ENCODE data around the gene KCTD15.

KCTD15 gene

DNA sequence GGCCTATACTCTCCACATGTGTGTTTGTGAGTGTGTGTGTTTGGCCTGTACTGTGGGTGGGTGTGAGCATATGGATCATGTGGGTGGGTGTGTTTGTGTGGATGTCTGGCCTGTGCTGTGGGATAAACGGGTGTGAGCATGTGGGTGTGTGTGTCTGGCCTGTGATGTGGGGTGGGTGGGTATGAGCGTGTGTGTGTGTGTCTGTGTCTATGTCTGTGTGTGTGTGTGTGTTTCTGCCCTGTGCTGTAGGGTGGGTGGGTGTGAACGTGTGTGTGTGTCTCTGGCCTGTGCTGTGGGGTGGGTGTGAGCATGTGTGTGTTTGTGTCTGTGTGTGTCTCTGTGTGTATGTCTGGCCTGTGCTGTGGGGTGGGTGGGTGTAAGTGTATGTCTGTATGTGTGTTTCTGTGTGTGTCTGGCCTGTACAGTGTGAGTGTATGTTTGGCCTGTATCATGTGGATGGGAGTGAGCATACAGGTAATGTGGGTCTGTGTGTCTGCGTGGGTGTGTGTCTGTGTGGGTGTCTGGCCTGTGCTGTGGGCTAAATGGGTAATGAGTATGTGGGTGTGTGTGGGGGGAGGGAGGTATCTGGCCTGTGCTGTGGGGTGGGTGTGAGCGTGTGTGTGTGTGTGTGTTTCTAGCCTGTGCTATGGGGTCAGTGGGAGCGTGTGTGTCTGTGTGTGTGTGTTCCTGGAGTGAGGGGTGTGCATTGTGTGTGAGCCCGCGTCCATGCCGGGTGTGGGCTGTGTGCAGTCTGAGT lies 20.8 kb upstream of the KCTD15 start (continued):
- no peak for TF ChIP-seq PPARA (CRISPR knock-in tag; IDR thresholded peaks at IDR 0.05; ENCODE audit: borderline replicate concordance)
- no peak for TF ChIP-seq ZNF565 (CRISPR knock-in tag; conservative IDR thresholded peaks at IDR 0.05; ENCODE audit: low read depth)
- no peak for TF ChIP-seq CSDC2 (CRISPR knock-in tag; IDR thresholded peaks at IDR 0.05)
- no peak for TF ChIP-seq TCF4 (CRISPR knock-in tag; IDR thresholded peaks at IDR 0.05; ENCODE audit: borderline replicate concordance)
- no peak for TF ChIP-seq ISL1 (CRISPR knock-in tag; IDR thresholded peaks at IDR 0.05)
- TF ChIP-seq GLIS3 (CRISPR knock-in tag; IDR thresholded peaks at IDR 0.05), result no peak
- no peak for TF ChIP-seq ZFP30 (CRISPR knock-in tag; IDR thresholded peaks at IDR 0.05)
- no peak for TF ChIP-seq OSR1 (CRISPR knock-in tag; IDR thresholded peaks at IDR 0.05)

DNA sequence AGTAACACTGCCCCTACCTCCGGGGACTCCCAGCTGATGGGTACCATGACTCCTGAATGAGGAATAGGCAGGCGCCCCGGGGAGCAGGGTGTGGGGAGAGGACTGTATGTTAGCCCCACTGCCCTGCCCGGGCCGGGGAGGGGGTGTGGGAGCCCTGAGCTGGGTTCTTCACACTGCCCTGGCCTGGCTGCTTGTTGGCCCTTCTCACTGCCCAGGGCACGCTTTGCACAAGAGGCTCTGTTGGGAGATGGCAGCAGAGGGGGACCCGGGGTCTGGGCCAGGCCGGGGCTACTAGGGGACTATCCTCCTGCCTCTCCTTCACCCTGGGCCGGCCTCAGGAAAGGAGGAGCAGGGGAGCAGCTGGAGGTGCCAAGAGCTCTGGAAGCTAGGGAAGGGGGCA lies 19.3 kb upstream of the KCTD15 start:
- TF ChIP-seq ISL1 (CRISPR knock-in tag; IDR thresholded peaks at IDR 0.05) (no peak), ZFP30 (CRISPR knock-in tag; IDR thresholded peaks at IDR 0.05) (no peak), SNAI2 (CRISPR knock-in tag; IDR thresholded peaks at IDR 0.05) (no peak), ZNF70 (CRISPR knock-in tag; IDR thresholded peaks at IDR 0.05) (no peak), OSR1 (CRISPR knock-in tag; IDR thresholded peaks at IDR 0.05) (no peak), ZFP3 (CRISPR knock-in tag; IDR thresholded peaks at IDR 0.05) (no peak), ZC3H10 (CRISPR knock-in tag; IDR thresholded peaks at IDR 0.05) (no peak), ZNF565 (CRISPR knock-in tag; conservative IDR thresholded peaks at IDR 0.05; ENCODE audit: low read depth) (no peak), RARB (CRISPR knock-in tag; IDR thresholded peaks at IDR 0.05) (no peak), ZNF8 (CRISPR knock-in tag; IDR thresholded peaks at IDR 0.05) (no peak), PPARA (CRISPR knock-in tag; IDR thresholded peaks at IDR 0.05; ENCODE audit: borderline replicate concordance) (no peak), CSDC2 (CRISPR knock-in tag; IDR thresholded peaks at IDR 0.05) (no peak), GLIS3 (CRISPR knock-in tag; IDR thresholded peaks at IDR 0.05) (no peak), TCF4 (CRISPR knock-in tag; IDR thresholded peaks at IDR 0.05; ENCODE audit: borderline replicate concordance) (no peak), BACH2 (CRISPR knock-in tag; IDR thresholded peaks at IDR 0.05; ENCODE audit: borderline replicate concordance) (no peak), TOX (CRISPR knock-in tag; IDR thresholded peaks at IDR 0.05; ENCODE audit: borderline replicate concordance) (no peak)
- TF ChIP-seq, protein P1, sequence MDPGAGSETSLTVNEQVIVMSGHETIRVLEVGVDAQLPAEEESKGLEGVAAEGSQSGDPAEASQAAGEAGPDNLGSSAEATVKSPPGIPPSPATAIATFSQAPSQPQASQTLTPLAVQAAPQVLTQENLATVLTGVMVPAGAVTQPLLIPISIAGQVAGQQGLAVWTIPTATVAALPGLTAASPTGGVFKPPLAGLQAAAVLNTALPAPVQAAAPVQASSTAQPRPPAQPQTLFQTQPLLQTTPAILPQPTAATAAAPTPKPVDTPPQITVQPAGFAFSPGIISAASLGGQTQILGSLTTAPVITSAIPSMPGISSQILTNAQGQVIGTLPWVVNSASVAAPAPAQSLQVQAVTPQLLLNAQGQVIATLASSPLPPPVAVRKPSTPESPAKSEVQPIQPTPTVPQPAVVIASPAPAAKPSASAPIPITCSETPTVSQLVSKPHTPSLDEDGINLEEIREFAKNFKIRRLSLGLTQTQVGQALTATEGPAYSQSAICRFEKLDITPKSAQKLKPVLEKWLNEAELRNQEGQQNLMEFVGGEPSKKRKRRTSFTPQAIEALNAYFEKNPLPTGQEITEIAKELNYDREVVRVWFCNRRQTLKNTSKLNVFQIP (CRISPR knock-in tag; IDR thresholded peaks at IDR 0.05; ENCODE audit: borderline replicate concordance, low read depth), result no peak
- TF ChIP-seq, protein P2, sequence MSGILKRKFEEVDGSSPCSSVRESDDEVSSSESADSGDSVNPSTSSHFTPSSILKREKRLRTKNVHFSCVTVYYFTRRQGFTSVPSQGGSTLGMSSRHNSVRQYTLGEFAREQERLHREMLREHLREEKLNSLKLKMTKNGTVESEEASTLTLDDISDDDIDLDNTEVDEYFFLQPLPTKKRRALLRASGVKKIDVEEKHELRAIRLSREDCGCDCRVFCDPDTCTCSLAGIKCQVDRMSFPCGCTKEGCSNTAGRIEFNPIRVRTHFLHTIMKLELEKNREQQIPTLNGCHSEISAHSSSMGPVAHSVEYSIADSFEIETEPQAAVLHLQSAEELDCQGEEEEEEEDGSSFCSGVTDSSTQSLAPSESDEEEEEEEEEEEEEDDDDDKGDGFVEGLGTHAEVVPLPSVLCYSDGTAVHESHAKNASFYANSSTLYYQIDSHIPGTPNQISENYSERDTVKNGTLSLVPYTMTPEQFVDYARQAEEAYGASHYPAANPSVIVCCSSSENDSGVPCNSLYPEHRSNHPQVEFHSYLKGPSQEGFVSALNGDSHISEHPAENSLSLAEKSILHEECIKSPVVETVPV (CRISPR knock-in tag; IDR thresholded peaks at IDR 0.05), result no peak
- TF ChIP-seq, protein P3, sequence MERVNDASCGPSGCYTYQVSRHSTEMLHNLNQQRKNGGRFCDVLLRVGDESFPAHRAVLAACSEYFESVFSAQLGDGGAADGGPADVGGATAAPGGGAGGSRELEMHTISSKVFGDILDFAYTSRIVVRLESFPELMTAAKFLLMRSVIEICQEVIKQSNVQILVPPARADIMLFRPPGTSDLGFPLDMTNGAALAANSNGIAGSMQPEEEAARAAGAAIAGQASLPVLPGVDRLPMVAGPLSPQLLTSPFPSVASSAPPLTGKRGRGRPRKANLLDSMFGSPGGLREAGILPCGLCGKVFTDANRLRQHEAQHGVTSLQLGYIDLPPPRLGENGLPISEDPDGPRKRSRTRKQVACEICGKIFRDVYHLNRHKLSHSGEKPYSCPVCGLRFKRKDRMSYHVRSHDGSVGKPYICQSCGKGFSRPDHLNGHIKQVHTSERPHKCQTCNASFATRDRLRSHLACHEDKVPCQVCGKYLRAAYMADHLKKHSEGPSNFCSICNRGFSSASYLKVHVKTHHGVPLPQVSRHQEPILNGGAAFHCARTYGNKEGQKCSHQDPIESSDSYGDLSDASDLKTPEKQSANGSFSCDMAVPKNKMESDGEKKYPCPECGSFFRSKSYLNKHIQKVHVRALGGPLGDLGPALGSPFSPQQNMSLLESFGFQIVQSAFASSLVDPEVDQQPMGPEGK (CRISPR knock-in tag; IDR thresholded peaks at IDR 0.05; ENCODE audit: borderline replicate concordance), result no peak
- TF ChIP-seq, protein P4, sequence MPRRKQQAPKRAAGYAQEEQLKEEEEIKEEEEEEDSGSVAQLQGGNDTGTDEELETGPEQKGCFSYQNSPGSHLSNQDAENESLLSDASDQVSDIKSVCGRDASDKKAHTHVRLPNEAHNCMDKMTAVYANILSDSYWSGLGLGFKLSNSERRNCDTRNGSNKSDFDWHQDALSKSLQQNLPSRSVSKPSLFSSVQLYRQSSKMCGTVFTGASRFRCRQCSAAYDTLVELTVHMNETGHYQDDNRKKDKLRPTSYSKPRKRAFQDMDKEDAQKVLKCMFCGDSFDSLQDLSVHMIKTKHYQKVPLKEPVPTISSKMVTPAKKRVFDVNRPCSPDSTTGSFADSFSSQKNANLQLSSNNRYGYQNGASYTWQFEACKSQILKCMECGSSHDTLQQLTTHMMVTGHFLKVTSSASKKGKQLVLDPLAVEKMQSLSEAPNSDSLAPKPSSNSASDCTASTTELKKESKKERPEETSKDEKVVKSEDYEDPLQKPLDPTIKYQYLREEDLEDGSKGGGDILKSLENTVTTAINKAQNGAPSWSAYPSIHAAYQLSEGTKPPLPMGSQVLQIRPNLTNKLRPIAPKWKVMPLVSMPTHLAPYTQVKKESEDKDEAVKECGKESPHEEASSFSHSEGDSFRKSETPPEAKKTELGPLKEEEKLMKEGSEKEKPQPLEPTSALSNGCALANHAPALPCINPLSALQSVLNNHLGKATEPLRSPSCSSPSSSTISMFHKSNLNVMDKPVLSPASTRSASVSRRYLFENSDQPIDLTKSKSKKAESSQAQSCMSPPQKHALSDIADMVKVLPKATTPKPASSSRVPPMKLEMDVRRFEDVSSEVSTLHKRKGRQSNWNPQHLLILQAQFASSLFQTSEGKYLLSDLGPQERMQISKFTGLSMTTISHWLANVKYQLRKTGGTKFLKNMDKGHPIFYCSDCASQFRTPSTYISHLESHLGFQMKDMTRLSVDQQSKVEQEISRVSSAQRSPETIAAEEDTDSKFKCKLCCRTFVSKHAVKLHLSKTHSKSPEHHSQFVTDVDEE (CRISPR knock-in tag; IDR thresholded peaks at IDR 0.05), result no peak
- no peak for ATAC-seq

DNA sequence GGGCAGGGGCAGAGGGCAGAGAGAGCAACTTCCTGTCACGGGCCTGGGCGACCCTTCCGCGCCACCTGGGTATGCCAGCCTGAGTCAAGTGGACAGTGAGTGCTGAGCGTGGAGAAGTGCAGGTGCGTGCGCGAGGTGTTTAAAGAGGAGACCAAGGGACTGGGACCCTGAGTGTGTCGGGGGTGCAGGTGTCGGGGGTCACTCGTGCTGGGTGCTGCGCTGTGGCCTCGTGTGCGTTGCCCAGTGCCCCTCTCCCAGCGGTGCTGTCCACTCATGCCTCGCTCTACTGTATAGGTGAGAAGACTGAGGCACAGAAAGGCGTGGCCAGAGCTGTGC lies 18.9 kb upstream of the KCTD15 start:
- TF ChIP-seq GLIS3 (CRISPR knock-in tag; IDR thresholded peaks at IDR 0.05) (no peak), ARNTL (CRISPR knock-in tag; IDR thresholded peaks at IDR 0.05; ENCODE audit: borderline replicate concordance, low read depth) (no peak), CSDC2 (CRISPR knock-in tag; IDR thresholded peaks at IDR 0.05) (no peak), ZFP30 (CRISPR knock-in tag; IDR thresholded peaks at IDR 0.05) (no peak), BACH2 (CRISPR knock-in tag; IDR thresholded peaks at IDR 0.05; ENCODE audit: borderline replicate concordance) (no peak), SNAI2 (CRISPR knock-in tag; IDR thresholded peaks at IDR 0.05) (no peak), ESRRG (CRISPR knock-in tag; IDR thresholded peaks at IDR 0.05) (no peak), ZC3H10 (CRISPR knock-in tag; IDR thresholded peaks at IDR 0.05) (no peak), ZNF565 (CRISPR knock-in tag; conservative IDR thresholded peaks at IDR 0.05; ENCODE audit: low read depth) (no peak), OSR1 (CRISPR knock-in tag; IDR thresholded peaks at IDR 0.05) (no peak), ISL1 (CRISPR knock-in tag; IDR thresholded peaks at IDR 0.05) (no peak), PPARA (CRISPR knock-in tag; IDR thresholded peaks at IDR 0.05; ENCODE audit: borderline replicate concordance) (no peak), RARB (CRISPR knock-in tag; IDR thresholded peaks at IDR 0.05) (no peak), ZNF8 (CRISPR knock-in tag; IDR thresholded peaks at IDR 0.05) (no peak)
- TF ChIP-seq, protein P5, sequence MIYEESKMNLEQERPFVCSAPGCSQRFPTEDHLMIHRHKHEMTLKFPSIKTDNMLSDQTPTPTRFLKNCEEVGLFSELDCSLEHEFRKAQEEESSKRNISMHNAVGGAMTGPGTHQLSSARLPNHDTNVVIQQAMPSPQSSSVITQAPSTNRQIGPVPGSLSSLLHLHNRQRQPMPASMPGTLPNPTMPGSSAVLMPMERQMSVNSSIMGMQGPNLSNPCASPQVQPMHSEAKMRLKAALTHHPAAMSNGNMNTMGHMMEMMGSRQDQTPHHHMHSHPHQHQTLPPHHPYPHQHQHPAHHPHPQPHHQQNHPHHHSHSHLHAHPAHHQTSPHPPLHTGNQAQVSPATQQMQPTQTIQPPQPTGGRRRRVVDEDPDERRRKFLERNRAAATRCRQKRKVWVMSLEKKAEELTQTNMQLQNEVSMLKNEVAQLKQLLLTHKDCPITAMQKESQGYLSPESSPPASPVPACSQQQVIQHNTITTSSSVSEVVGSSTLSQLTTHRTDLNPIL (CRISPR knock-in tag; IDR thresholded peaks at IDR 0.05; ENCODE audit: low read depth), result no peak
- TF ChIP-seq, protein P2 (CRISPR knock-in tag; IDR thresholded peaks at IDR 0.05), result no peak
- no peak for ATAC-seq
